Neutrophil (primary cell): Measurements from ENCODE around the gene RTF1.
"Not testable (repeated sequence)": the region's sequence is repeated elsewhere in the genome, so short reads cannot be mapped to it uniquely, and the experiment has no call there.

Experiments
- H3K27ac ChIP-seq: fragments of 200-600 bp; sonication (generic); 2 replicates; pipeline ENCODE4 v1.5.1; 2016; ENCODE audit warnings: mild to moderate bottlenecking, moderate library complexity
- H3K27me3 ChIP-seq: fragments of 200-600 bp; sonication (generic); 2 replicates; pipeline ENCODE4 v1.6.0; 2016; ENCODE audit warnings: mild to moderate bottlenecking
- H3K36me3 ChIP-seq: fragments of 200-600 bp; sonication (generic); 2 replicates; pipeline ENCODE4 v1.5.1; 2017
- H3K4me1 ChIP-seq, 2 experiments: fragments of 200-600 bp in 1 of 2; sonication (generic) in 1 of 2; 1 replicate in 1 of 2; 2 replicates in 1 of 2; pipeline versions ENCODE4 v1.5.1 to v1.6.1; 2013 to 2016; ENCODE audit warnings: low read depth in 1 of 2, low read length in 1 of 2, mild to moderate bottlenecking in 1 of 2, moderate library complexity in 1 of 2; ENCODE audit not compliant: control insufficient read depth in 1 of 2, insufficient read depth in 1 of 2
- H3K4me3 ChIP-seq, 2 experiments: fragments of 200-600 bp in 1 of 2; sonication (generic) in 1 of 2; 1 replicate in 1 of 2; 2 replicates in 1 of 2; pipeline ENCODE4 v1.5.1; 2013 to 2016; ENCODE audit warnings: low read depth in 1 of 2, low read length in 1 of 2, mild to moderate bottlenecking in 1 of 2, moderate library complexity in 1 of 2
- H3K9me3 ChIP-seq: fragments of 200-600 bp; sonication (generic); 2 replicates; pipeline ENCODE4 v1.5.1; 2016
- TF ChIP-seq, protein P1 (sequence below): fragments of 200-600 bp; sonication (generic); IDR thresholded peaks from 2 replicates; pipeline ENCODE4 v1.5.1; 2016; ENCODE audit warnings: antibody characterized with exemption

RTF1 gene

GRCh38 chr15:41416742-41417417 lies at the start of gene RTF1:
RTF1 (plus strand) TSS chr15:41417095; CDS start chr15:41417116, 21 bp downstream.
- TF ChIP-seq, protein P1, sequence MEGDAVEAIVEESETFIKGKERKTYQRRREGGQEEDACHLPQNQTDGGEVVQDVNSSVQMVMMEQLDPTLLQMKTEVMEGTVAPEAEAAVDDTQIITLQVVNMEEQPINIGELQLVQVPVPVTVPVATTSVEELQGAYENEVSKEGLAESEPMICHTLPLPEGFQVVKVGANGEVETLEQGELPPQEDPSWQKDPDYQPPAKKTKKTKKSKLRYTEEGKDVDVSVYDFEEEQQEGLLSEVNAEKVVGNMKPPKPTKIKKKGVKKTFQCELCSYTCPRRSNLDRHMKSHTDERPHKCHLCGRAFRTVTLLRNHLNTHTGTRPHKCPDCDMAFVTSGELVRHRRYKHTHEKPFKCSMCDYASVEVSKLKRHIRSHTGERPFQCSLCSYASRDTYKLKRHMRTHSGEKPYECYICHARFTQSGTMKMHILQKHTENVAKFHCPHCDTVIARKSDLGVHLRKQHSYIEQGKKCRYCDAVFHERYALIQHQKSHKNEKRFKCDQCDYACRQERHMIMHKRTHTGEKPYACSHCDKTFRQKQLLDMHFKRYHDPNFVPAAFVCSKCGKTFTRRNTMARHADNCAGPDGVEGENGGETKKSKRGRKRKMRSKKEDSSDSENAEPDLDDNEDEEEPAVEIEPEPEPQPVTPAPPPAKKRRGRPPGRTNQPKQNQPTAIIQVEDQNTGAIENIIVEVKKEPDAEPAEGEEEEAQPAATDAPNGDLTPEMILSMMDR, result peak; percentile 38
- peak within 1 kb of the TSS; percentile 92 to 98 for H3K4me3 ChIP-seq

GRCh38 chr15:41367418-41367817 lies 49.5 kb upstream of the RTF1 start:
- TF ChIP-seq, protein P1, result no peak
- Histone ChIP-seq H3K4me3 (no peak overlapping the region), H3K9me3 (no peaks in the 10 kb centered on the region), H3K4me1 (no peaks in the 10 kb centered on the region), H3K27ac (no peak overlapping the region), H3K27me3 (no peaks in the 10 kb centered on the region), H3K36me3 (peaks cover 50% of the 10 kb centered on the region)

More at GRCh38 chr15:41416742-41417417, at the start of gene RTF1:
- H3K36me3 ChIP-seq, result no peaks in the 10 kb centered on the region
- no peaks in the 10 kb centered on the region for H3K27me3 ChIP-seq
- H3K9me3 ChIP-seq, result no peaks in the 10 kb centered on the region
- peak within 1 kb of the TSS; percentile 94 for H3K27ac ChIP-seq
- peaks cover 26 to 38% of the 10 kb centered on the region in 2 experiments for H3K4me1 ChIP-seq

GRCh38 chr15:41377978-41378377 lies 38.9 kb upstream of the RTF1 start:
- Histone ChIP-seq H3K27me3 (no peaks in the 10 kb centered on the region), H3K36me3 (peaks cover 23% of the 10 kb centered on the region), H3K4me1 (peaks cover 2 to 7% of the 10 kb centered on the region in 2 experiments), H3K4me3 (no peak overlapping the region), H3K27ac (no peak overlapping the region), H3K9me3 (no peaks in the 10 kb centered on the region)
- TF ChIP-seq, protein P1, result no peak

DNA sequence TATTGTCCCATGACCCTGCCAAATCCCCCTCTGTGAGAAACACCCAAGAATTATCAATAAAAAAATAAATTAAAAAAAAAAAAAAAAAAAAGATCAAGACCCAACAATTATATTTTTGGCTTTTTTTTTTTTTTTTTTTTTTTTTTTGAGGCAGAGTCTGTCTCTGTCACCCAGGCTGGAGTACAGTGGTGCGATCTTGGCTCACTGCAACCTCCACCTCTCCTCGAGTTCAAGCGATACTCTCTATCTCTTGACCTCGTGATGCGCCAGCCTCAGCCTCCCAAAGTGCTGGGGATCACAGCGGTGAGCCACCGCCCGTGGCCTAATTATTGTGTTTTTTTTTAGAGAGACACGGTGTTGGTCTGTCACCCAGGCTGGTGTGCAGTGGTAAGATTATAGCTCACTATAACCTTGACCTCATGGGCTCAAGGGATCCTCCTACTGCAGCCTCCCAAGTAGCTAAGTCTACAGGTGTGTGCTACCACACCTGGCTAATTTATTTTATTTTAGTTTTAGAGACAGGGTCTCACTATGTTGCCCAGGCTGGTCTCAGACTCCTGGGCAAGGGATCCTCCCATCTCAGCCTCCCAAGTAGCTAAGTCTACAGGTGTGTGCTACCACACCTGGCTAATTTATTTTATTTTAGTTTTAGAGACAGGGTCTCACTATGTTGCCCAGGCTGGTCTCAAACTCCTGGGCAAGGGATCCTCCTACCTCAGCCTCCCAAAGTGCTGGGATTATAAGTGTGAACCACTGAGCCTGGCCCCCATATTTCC lies 32.7 kb upstream of the RTF1 start:
- peaks cover 22% of the 10 kb centered on the region for H3K36me3 ChIP-seq
- H3K4me1 ChIP-seq, H3K9me3 ChIP-seq, H3K27ac ChIP-seq, H3K4me3 ChIP-seq, H3K27me3 ChIP-seq: not testable (repeated sequence)

DNA sequence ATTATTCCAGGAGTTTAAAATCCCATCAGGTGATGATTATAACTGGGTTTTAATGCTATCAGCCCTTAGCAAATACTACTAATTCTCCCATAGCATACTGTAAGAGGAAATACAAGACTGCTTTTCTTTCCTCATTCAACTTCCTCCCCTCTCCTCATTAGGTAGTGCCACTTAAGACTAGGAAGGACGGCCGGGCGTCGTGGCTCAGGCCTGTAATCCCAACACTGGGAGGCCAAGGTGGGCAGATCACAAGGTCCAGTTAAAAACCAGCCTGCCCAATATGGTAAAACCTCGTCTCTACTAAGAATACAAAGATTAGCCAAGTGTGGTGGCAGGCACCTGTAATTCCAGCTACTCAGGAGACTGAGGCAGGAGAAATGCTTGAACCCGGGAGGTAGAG lies 29.2 kb upstream of the RTF1 start:
- peak overlapping the region; percentile 61 for H3K27ac ChIP-seq
- TF ChIP-seq, protein P1, result no peak

GRCh38 chr15:41392659-41393058 lies 24.2 kb upstream of the RTF1 start:
- Histone ChIP-seq H3K27me3 (no peaks in the 10 kb centered on the region), H3K4me3 (no peak overlapping the region), H3K27ac (peak overlapping the region; percentile 72), H3K4me1 (peaks cover 28 to 38% of the 10 kb centered on the region in 2 experiments), H3K9me3 (no peaks in the 10 kb centered on the region), H3K36me3 (peaks cover 15% of the 10 kb centered on the region)
- TF ChIP-seq, protein P1, result no peak

More for the DNA sequence above, 29.2 kb upstream of the RTF1 start:
- Histone ChIP-seq H3K36me3 (peaks cover 14% of the 10 kb centered on the region), H3K4me1 (peaks cover 15% of the 10 kb centered on the region in 2 experiments), H3K9me3 (no peaks in the 10 kb centered on the region), H3K4me3 (no peak overlapping the region), H3K27me3 (no peaks in the 10 kb centered on the region)
